Panc1 (cell line): ENCODE measurements around the gene TFEB. TPM values are rescaled to one million over a fixed set of nuclear protein-coding genes. Genes with fewer than 3 reads are reported as not detected.

ENCODE experiments used
- ATAC-seq: fragments of 200-7000 bp; cut with Tn5 transposase; 2 replicates; pipeline ENCODE4 v1.9.1; 2020; ENCODE audit warnings: mild to moderate bottlenecking, moderate library complexity
- BruUV-seq: library from RNA; stranded (reverse); fragments of 400-500 nt; replicated peaks from 2 replicates; lab custom pipeline; 2021; lab: Mats Ljungman, UMichigan
- CTCF ChIA-PET: fragments of 300-600 bp; sonication (Branson Sonifier 250); formaldehyde crosslinking; loops from one replicate; lab custom pipeline; 2022; ENCODE audit warnings: antibody characterized with exemption; lab: Charles Lee
- POLR2A ChIA-PET: fragments of 300-600 bp; sonication (Branson Sonifier 250); formaldehyde crosslinking; loops from one replicate; lab custom pipeline; 2022; ENCODE audit warnings: antibody characterized with exemption; lab: Charles Lee
- DNase-seq: peaks from one replicate; pipeline ENCODE4 v3.0.0-alpha.2; 2010; ENCODE audit warnings: low read depth, low spot score
- H3K27ac ChIP-seq: 2 replicates; pipeline ENCODE4 v1.5.1; 2011; ENCODE audit warnings: mild to moderate bottlenecking, low read length, inconsistent platforms
- H3K27me3 ChIP-seq: fragments of 200-500 bp; sonication (Bioruptor generic); 2 replicates; pipeline ENCODE4 v1.6.0; 2014; ENCODE audit warnings: low read length, inconsistent platforms; ENCODE audit not compliant: control insufficient read depth, insufficient read depth
- H3K36me3 ChIP-seq: fragments of 200-500 bp; sonication (Bioruptor generic); 2 replicates; pipeline ENCODE4 v1.5.1; 2014; ENCODE audit warnings: inconsistent platforms, mild to moderate bottlenecking, low read length, moderate library complexity; ENCODE audit not compliant: control insufficient read depth, insufficient read depth
- H3K4me1 ChIP-seq: 2 replicates; pipeline ENCODE4 v1.5.1; 2011; ENCODE audit warnings: inconsistent platforms, mild to moderate bottlenecking, low read length, moderate library complexity; ENCODE audit not compliant: control insufficient read depth, insufficient read depth
- H3K4me3 ChIP-seq, 2 experiments: 2 replicates each; pipeline ENCODE4 v1.5.1; 2011 to 2012; ENCODE audit warnings: low read depth in 2 of 2, low read length in 2 of 2, mild to moderate bottlenecking in 2 of 2, inconsistent platforms in 1 of 2, moderate library complexity in 1 of 2
- H3K9me3 ChIP-seq: fragments of 200-500 bp; sonication (Bioruptor generic); 2 replicates; pipeline ENCODE4 v1.5.1; 2014; ENCODE audit warnings: low read depth, mild to moderate bottlenecking, inconsistent platforms, low read length, moderate library complexity; ENCODE audit not compliant: control insufficient read depth, insufficient read depth
- POLR2AphosphoS5 ChIP-seq: IDR thresholded peaks from 2 replicates; pipeline ENCODE4 v1.6.1; 2012; ENCODE audit warnings: mild to moderate bottlenecking, low read depth, low read length, moderate library complexity
- SIN3A ChIP-seq: IDR thresholded peaks from 2 replicates; pipeline ENCODE4 v1.6.1; 2012; ENCODE audit warnings: low read depth, mild to moderate bottlenecking, low read length, moderate library complexity, borderline replicate concordance; ENCODE audit not compliant: insufficient read depth
- TCF7L2 ChIP-seq: IDR thresholded peaks from 2 replicates; pipeline ENCODE4 v1.6.1; 2011; ENCODE audit warnings: mild to moderate bottlenecking, low read depth, low read length, inconsistent platforms
- in situ Hi-C: cut with HindIII; loops from 2 replicates; pipeline ENCODE4 v1.10.0; 2016; ENCODE audit warnings: low sequenced_read_pairs, low pct_unique_long_range_greater_than_20kb
- intact Hi-C: fragments of 100-400 bp; cut with micrococcal nuclease; formaldehyde crosslinking; loops from one replicate; pipeline ENCODE4 v1.10.0; 2022; ENCODE audit not compliant: unreplicated experiment
- total RNA-seq: library from RNA; stranded (reverse); gene quantifications from one replicate; pipeline ENCODE4 v1.2.1, GENCODE V29; 2021; ENCODE audit not compliant: unreplicated experiment
- TF ChIP-seq, protein P1 (sequence below): fragments of 450-650 bp; IDR thresholded peaks from 2 replicates; pipeline ENCODE4 v1.5.1; 2017; ENCODE audit warnings: mild to moderate bottlenecking
- TF ChIP-seq, protein P2 (sequence below), 2 experiments: IDR thresholded peaks; 2 replicates each; pipeline ENCODE4 v1.6.1; 2011 to 2012; ENCODE audit warnings: low read depth in 2 of 2, control low read depth in 1 of 2, low read length in 1 of 2, mild to moderate bottlenecking in 1 of 2, moderate library complexity in 1 of 2; ENCODE audit not compliant: insufficient read depth in 1 of 2

Gene TFEB
- total RNA-seq, 1 experiment from 2014 or later, result 13.3 TPM

DNA sequence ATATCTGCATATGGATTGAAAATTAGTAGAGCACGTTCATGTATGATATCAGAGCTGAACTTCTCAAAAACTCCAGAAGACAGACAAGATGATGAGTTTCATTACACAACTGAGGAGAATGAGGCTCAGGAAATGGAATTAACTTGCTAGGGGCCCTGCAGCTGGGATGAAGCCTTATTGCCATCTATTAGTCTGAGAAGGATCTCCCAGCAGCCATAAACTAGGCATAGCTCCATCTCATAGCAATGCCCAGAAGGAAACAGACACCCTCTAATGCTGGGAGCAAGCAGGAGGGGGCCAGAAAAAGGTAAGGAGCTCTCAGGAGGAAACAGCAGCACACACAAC, 18.0 kb downstream of the TFEB start:
- intact Hi-C loops (no loop called here), in situ Hi-C loops (no loop called here)
- no peak overlapping the region for H3K4me3 ChIP-seq
- H3K36me3 ChIP-seq, result no peaks in the 10 kb centered on the region
- peaks cover 33% of the 10 kb centered on the region for H3K4me1 ChIP-seq
- H3K27ac ChIP-seq, result no peak overlapping the region
- ChIA-PET CTCF (interaction anchor here (0.6 to 0.7 kb wide), 2 partner anchors 233 to 300 kb away, joined by 3 to 4 read pairs; no protein-coding TSS in a partner anchor), POLR2A (no interaction called here)
- ATAC-seq, result no peak
- BruUV-seq, result no TSS peak
- TF ChIP-seq, protein P1, sequence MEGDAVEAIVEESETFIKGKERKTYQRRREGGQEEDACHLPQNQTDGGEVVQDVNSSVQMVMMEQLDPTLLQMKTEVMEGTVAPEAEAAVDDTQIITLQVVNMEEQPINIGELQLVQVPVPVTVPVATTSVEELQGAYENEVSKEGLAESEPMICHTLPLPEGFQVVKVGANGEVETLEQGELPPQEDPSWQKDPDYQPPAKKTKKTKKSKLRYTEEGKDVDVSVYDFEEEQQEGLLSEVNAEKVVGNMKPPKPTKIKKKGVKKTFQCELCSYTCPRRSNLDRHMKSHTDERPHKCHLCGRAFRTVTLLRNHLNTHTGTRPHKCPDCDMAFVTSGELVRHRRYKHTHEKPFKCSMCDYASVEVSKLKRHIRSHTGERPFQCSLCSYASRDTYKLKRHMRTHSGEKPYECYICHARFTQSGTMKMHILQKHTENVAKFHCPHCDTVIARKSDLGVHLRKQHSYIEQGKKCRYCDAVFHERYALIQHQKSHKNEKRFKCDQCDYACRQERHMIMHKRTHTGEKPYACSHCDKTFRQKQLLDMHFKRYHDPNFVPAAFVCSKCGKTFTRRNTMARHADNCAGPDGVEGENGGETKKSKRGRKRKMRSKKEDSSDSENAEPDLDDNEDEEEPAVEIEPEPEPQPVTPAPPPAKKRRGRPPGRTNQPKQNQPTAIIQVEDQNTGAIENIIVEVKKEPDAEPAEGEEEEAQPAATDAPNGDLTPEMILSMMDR, result no peak
- no peak for TF ChIP-seq POLR2AphosphoS5
- TF ChIP-seq, protein P2, sequence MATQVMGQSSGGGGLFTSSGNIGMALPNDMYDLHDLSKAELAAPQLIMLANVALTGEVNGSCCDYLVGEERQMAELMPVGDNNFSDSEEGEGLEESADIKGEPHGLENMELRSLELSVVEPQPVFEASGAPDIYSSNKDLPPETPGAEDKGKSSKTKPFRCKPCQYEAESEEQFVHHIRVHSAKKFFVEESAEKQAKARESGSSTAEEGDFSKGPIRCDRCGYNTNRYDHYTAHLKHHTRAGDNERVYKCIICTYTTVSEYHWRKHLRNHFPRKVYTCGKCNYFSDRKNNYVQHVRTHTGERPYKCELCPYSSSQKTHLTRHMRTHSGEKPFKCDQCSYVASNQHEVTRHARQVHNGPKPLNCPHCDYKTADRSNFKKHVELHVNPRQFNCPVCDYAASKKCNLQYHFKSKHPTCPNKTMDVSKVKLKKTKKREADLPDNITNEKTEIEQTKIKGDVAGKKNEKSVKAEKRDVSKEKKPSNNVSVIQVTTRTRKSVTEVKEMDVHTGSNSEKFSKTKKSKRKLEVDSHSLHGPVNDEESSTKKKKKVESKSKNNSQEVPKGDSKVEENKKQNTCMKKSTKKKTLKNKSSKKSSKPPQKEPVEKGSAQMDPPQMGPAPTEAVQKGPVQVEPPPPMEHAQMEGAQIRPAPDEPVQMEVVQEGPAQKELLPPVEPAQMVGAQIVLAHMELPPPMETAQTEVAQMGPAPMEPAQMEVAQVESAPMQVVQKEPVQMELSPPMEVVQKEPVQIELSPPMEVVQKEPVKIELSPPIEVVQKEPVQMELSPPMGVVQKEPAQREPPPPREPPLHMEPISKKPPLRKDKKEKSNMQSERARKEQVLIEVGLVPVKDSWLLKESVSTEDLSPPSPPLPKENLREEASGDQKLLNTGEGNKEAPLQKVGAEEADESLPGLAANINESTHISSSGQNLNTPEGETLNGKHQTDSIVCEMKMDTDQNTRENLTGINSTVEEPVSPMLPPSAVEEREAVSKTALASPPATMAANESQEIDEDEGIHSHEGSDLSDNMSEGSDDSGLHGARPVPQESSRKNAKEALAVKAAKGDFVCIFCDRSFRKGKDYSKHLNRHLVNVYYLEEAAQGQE (IDR thresholded peaks at IDR 0.05; ENCODE audit: insufficient read depth in 1 of 2, low read depth in 2 of 2, low read length in 1 of 2), result no peak
- TF ChIP-seq TCF7L2, result no peak
- no peak for TF ChIP-seq SIN3A
- H3K9me3 ChIP-seq, result no peaks in the 10 kb centered on the region
- no peak for DNase-seq
- no peaks in the 10 kb centered on the region for H3K27me3 ChIP-seq

DNA sequence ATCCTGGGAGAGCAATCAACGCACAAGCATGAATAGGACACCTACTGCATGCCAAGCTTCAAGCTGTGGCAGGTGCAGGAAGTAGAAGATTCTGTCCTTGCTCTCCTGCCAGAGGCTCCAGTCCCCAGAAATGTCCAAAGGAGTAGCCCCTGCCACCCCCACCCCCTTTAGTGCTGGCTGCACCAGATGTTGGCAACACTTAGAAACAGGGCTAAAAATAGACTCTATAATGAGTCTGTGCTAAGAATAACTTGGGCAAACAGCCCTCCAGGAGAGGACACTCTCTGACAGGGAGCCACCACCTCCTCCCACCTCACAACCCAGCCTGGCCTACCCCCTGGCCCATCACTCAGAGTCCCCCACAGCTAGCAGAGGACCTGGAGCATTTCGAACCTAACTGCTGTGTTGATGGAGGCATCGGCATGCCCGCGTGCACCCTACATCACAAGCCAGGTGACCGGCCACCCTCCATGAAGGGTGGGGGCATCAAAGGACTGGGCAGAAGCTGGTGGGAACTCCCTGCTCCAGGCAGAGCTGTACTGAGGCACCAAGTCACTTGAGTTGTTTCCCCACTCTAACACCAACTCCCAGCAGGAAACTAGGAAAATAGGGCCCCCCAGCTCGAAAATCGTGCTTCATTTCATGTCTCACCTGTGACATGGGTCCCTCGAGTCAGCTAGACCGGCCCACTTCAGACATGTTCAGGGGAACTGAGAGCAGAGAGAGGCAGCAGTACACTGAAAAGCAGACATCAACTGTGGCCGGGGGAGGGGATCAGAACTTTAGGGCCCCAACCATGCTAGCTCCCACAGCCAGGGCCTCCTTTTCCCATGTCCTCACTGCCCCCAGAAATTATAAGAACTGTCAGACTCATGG, 18.7 kb downstream of the TFEB start:
- in situ Hi-C loops, result no loop called here
- ATAC-seq, result no peak
- CTCF ChIA-PET, result interaction anchor here (0.6 to 0.7 kb wide), 2 partner anchors 10 to 232 kb away, joined by 4 to 9 read pairs; no protein-coding TSS in a partner anchor

More for the DNA sequence above, 18.7 kb downstream of the TFEB start:
- Histone ChIP-seq H3K4me1 (peaks cover 33% of the 10 kb centered on the region), H3K27ac (no peak overlapping the region), H3K27me3 (no peaks in the 10 kb centered on the region), H3K9me3 (no peaks in the 10 kb centered on the region), H3K4me3 (no peak overlapping the region), H3K36me3 (no peaks in the 10 kb centered on the region)
- TF ChIP-seq POLR2AphosphoS5 (no peak), TCF7L2 (no peak), SIN3A (no peak)
- TF ChIP-seq, protein P2 (IDR thresholded peaks at IDR 0.05; ENCODE audit: insufficient read depth in 1 of 2, low read depth in 2 of 2, low read length in 1 of 2), result no peak
- TF ChIP-seq, protein P1, result no peak
- no TSS peak for BruUV-seq
- DNase-seq, result no peak
- intact Hi-C loops, result no loop called here
- POLR2A ChIA-PET, result no interaction called here
